Measurements from ENCODE around the gene UBXN6. TPM values are rescaled to one million over a fixed set of nuclear protein-coding genes. Genes with fewer than 3 reads are reported as not detected.

The UBXN6 gene
- total RNA-seq, 4 donors from 2014 or later = 93.8 to 230 (median 114) TPM

- Histone ChIP-seq H3K27ac (no peak overlapping the region), H3K4me1 (no peaks in the 10 kb centered on the region), H3K27me3 (no peaks in the 10 kb centered on the region), H3K4me3 (no peak overlapping the region), H3K36me3 (peaks cover 0 to 13% of the 10 kb centered on the region in 2 donors), H3K9me3 (no peaks in the 10 kb centered on the region)
- TF ChIP-seq, protein P1, sequence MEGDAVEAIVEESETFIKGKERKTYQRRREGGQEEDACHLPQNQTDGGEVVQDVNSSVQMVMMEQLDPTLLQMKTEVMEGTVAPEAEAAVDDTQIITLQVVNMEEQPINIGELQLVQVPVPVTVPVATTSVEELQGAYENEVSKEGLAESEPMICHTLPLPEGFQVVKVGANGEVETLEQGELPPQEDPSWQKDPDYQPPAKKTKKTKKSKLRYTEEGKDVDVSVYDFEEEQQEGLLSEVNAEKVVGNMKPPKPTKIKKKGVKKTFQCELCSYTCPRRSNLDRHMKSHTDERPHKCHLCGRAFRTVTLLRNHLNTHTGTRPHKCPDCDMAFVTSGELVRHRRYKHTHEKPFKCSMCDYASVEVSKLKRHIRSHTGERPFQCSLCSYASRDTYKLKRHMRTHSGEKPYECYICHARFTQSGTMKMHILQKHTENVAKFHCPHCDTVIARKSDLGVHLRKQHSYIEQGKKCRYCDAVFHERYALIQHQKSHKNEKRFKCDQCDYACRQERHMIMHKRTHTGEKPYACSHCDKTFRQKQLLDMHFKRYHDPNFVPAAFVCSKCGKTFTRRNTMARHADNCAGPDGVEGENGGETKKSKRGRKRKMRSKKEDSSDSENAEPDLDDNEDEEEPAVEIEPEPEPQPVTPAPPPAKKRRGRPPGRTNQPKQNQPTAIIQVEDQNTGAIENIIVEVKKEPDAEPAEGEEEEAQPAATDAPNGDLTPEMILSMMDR (IDR thresholded peaks at IDR 0.05 in 4 of 5, conservative IDR thresholded peaks at IDR 0.05 in 1 of 5) = no peak
- no peak for TF ChIP-seq POLR2A (IDR thresholded peaks at IDR 0.05)
- ATAC-seq = no peak
- intact Hi-C loops (cut with DNase I; ENCODE audit: low total_unique reads) (no loop called here), in situ Hi-C loops (cut with MboI; ENCODE audit: low sequenced_read_pairs in 4 of 4) (loop anchor here in 1 of 4 donors (25.0 kb wide), 1 partner anchor 161 kb away; no protein-coding TSS in a partner anchor)
- no peak for DNase-seq
Observed at GRCh38 chr19:4423416-4424126, 34.0 kb downstream of the UBXN6 start.

DNA sequence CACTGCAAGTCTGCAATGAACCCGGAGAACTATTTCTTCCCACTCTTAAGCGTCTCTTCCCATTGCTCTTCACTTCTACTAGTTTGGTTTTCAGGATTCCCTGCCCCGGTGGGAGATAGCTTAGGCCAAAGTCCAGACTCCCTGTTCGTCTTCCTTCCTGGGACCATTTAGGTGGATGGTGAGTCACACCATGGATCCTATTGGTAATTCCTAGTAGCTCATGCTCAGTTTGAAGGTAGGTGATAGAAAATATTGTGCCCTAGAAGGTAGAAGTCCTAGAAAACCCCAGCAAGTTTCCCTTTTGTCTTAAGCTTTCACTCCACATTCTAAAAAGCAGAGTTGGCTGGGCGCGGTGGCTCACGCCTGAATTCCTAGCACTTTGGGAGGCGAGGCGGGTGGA is 41.3 kb downstream of the UBXN6 start:
- intact Hi-C loops (cut with DNase I; ENCODE audit: low total_unique reads) = no loop called here
- no peak for DNase-seq

DNA sequence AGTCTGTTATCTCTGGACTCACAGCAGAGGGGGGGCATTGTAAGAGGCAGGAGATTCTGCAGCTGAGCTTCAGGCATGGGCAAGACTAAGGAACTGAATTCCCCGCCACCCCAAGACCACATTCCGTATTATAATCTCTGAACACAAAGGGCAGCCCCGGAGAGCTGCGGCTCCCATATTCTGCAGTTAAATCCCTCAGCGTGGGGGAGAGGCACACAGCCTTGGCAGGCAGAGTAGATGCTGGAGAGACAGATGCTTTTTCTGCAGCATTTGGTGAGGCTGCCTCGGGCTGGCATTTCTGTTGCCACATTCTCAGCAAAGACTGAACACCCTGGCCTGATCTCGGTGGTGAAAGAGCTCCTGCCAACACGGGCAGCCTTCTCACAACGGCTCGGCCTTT is 42.2 kb downstream of the UBXN6 start:
- ATAC-seq (no peak), DNase-seq (no peak)
- no peak overlapping the region for H3K4me3 ChIP-seq
- no peaks in the 10 kb centered on the region for H3K27me3 ChIP-seq
- H3K27ac ChIP-seq = no peak overlapping the region
- TF ChIP-seq POLR2A (IDR thresholded peaks at IDR 0.05) = no peak
- TF ChIP-seq, protein P1 (IDR thresholded peaks at IDR 0.05 in 4 of 5, conservative IDR thresholded peaks at IDR 0.05 in 1 of 5) = no peak
- no peaks in the 10 kb centered on the region for H3K9me3 ChIP-seq
- intact Hi-C loops (cut with DNase I; ENCODE audit: low total_unique reads) = no loop called here
- peaks cover 0 to 9% of the 10 kb centered on the region in 2 donors for H3K4me1 ChIP-seq
- peaks cover 0 to 12% of the 10 kb centered on the region in 2 donors for H3K36me3 ChIP-seq
- in situ Hi-C loops (cut with MboI; ENCODE audit: low sequenced_read_pairs in 4 of 4) = loop anchor here in 1 of 4 donors (25.0 kb wide), 1 partner anchor 153 kb away; no protein-coding TSS in a partner anchor

More for the DNA sequence above, 41.3 kb downstream of the UBXN6 start:
- no peak overlapping the region for H3K27ac ChIP-seq
- TF ChIP-seq, protein P1 (IDR thresholded peaks at IDR 0.05 in 4 of 5, conservative IDR thresholded peaks at IDR 0.05 in 1 of 5) = no peak
- TF ChIP-seq POLR2A (IDR thresholded peaks at IDR 0.05) = no peak
- ATAC-seq = no peak
- peaks cover 0 to 9% of the 10 kb centered on the region in 2 donors for H3K4me1 ChIP-seq
- in situ Hi-C loops (cut with MboI; ENCODE audit: low sequenced_read_pairs in 4 of 4) = loop anchor here in 1 of 4 donors (25.0 kb wide), 1 partner anchor 154 kb away; no protein-coding TSS in a partner anchor
- H3K27me3 ChIP-seq = no peaks in the 10 kb centered on the region
- no peak overlapping the region for H3K4me3 ChIP-seq
- H3K36me3 ChIP-seq = peaks cover 0 to 12% of the 10 kb centered on the region in 2 donors
- no peaks in the 10 kb centered on the region for H3K9me3 ChIP-seq

DNA sequence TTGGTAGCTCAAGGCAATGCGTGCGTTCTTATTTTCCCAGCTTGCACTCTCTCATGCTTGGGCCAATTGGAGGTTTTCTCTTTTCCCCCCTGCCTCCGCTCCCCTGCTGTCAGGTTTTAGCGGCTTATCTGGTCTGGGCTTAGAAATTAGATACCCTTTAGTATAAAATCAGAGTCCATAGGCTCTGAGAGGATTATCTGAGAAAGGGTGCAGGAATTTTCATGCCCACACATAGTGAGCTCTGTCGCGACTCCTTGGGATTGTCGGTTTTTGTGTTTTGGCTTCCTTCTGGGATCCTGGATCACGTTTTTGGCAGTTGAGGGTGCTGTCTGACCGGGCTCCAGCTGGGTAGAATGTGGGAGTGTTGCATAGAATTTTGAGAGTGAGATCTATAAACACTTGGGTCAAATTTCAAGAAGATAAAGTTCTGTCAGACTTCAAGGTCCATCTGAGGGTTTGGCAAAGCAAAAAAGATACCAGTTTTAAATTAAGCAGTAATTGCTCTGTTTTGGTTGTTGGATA is 42.7 kb downstream of the UBXN6 start:
- H3K36me3 ChIP-seq = peaks cover 0 to 12% of the 10 kb centered on the region in 2 donors
- no peaks in the 10 kb centered on the region for H3K9me3 ChIP-seq
- DNase-seq = no peak
- H3K27me3 ChIP-seq = no peaks in the 10 kb centered on the region
- TF ChIP-seq POLR2A (IDR thresholded peaks at IDR 0.05) = no peak
- TF ChIP-seq, protein P1 (IDR thresholded peaks at IDR 0.05 in 4 of 5, conservative IDR thresholded peaks at IDR 0.05 in 1 of 5) = no peak
- in situ Hi-C loops (cut with MboI; ENCODE audit: low sequenced_read_pairs in 4 of 4) (loop anchor here in 1 of 4 donors (25.0 kb wide), 1 partner anchor 153 kb away; no protein-coding TSS in a partner anchor), intact Hi-C loops (cut with DNase I; ENCODE audit: low total_unique reads) (no loop called here)
- H3K4me1 ChIP-seq = peaks cover 0 to 9% of the 10 kb centered on the region in 2 donors
- ATAC-seq = no peak
- no peak overlapping the region for H3K27ac ChIP-seq
- H3K4me3 ChIP-seq = no peak overlapping the region

Data from gastrocnemius medialis (tissue), 4 donors.